Activated CD4-positive, alpha-beta T cell treated with anti-CD3 and anti-CD28 coated beads for 24 hours (primary cell): ENCODE data around the gene PXDN.

Experiments used
- DNase-seq, 2 donors: peaks; one replicate each; pipeline ENCODE4 v3.0.0-alpha.2; 2020; ENCODE audit warnings: low read depth in 2 of 2

PXDN gene

DNA sequence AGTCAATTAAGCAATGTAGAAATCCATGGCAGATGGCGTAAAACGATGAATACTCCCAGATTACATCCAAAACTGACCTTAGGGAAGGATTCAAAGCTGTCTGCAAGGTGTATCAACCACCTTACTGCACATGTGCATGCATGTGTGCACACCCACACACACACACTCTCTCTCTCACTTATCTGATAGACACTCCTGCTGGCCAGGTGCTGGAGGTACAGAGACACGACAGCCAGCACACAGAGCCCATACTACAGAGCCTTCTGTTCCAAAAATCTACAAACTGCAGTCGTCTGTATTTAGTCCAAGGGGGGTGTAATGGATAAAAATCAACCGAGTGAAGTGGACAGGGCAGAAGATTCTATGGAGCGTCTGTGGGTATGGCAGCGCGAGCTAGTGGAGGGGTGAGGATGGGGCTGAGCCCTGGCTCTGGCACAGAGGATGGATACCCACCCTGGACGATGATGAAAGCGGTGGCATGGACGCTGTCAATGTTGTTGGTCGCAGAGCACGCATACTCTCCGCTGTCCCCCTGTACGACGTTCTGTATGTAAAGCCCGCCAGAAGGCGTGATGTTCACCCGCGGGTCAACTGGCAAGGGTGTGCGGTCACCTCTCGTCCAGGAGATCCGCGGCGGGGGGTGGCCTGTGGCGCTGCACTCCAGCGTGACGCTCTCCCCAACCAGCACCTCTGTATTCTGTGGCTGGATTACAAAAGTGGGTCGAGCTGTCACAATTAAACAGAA lies 78.4 kb downstream of the PXDN start:
- DNase-seq = no peak

GRCh38 chr2:1664698-1665097 lies 79.6 kb downstream of the PXDN start:
- no peak for DNase-seq

DNA sequence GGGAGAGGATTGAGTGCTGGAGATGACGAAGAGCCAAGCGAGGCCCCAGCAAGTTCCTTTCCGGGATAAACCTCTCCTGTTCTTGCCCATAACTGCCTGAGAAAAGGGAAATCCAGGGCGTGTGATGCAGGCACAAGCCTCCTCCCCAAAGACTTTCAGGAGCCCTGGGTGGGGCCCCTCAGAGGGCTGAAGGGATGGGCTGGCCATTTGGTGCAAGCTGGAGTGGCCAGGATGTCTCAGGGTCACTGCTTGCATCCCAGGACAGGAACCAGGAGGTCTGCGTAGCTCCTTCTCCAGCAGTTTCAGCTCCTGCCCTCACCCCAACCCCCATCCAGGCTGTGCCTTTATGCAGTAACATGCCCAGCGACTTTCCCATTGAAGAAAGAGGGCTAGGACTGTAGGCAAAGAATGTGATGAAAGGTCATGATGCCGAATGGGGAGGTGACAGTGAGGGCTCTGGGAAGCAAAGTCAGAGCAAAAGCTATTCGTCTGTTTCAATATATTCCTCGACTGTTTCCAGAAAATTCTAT lies 80.2 kb downstream of the PXDN start:
- no peak for DNase-seq

DNA sequence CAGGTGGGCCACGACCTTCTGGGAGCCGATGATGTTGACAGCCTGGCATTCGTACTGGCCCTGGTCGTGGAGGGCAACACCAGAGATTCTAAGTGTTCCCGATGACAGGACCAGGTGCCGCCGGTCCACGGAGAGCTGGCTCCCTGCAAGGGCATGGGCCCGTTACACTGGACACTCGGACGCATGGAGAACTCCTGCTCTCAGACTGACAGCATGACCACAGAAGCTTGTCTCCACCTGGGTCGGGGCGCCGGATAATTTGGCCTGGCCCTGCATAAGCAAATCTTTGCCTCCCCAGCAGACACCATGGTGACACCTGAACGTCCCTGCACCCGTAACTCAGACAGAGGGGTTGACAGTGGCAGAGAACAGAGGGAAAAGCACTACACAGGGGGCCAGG lies 80.7 kb downstream of the PXDN start:
- no peak for DNase-seq

DNA sequence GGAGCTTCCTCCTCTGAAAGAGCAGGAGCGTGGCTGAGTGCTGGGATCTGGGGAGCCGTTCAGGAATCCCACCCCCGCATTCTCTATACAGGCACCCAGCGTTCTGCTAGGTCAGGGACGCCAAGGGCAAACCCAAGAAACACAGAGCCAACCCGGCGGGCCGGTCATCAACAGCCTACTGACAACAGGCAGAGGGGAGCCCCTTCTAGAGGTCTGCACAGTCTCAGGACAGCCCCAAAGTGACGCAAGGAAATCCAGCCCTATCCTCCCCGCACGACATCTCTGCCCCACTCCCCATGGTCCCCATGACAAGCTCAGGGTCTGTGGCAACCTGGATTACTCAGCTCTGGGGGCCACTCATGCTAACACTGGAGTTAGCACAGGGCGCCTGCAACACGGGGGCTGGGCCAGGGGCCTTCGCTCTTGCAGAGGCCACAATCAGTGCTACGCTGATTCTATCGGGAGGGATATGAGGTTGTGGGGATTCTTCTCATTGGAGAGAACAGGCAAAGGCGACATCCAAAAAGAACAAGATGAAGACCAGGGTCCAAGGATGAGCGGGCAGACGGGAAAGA lies 81.6 kb downstream of the PXDN start:
- no peak for DNase-seq

DNA sequence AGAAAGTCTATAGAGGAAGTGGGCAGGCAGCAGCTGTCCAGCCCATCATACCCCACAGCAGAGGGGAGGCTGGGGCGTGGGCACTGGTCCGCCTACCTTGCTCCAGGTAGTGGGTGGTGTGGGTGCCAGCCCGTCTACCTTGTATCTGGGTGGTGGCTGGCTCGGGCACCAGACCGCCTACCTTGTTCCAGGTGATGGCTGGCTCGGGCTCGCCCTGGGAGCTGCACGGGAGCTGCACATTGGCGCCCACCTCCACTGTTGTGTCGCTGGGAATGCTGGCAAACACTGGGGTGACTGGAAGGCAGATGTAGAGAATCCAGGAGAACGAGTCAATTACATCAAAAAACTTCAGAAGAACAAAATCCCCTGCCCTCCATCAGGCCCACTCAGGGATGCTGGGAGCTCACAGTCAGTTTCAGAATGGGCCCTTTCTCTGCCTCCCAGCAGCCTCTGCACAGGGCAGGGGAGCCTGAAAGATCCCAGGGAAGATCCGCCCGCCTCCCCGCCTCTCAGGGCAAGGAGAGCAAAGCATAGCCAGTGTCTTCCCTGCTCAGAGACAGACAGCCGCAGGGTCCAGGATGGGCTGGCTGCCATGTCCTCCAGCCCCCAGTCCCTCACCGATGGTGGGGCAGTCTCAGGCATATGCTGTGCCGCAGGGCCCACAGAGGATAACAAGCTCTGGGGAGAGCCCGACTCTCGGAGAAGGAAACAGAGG lies 82.3 kb downstream of the PXDN start:
- DNase-seq = no peak

GRCh38 chr2:1660656-1661640 lies 83.4 kb downstream of the PXDN start:
- DNase-seq = no peak

DNA sequence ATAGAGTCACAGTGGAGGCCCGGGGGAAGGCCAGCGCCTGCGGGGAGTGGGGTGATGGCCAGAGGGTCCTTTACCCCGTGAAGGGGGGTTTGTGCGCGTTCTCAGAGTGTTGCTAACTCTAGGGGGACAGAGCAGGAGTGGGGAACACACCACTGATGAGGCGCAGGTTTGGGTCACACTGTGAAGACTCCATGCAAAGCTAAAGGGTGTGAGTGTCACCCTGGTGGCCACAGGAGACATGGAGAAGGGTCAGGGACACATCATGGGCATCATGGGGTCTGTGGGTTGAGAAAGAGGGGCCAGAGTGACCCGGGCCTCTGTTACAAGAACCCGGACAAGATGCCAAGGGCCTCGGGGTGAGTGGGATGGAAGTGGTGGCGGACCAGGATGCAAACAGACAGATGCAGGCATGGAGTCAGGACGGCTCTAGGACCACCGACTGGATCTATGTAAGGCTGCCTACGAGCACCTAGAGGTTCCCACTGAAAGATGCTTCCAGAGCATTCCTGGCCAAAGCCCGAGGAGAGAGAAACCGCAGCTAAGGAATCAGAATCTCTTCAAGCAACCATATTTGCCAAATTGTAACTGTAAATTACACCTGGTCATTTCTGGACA lies 84.3 kb downstream of the PXDN start:
- no peak for DNase-seq

DNA sequence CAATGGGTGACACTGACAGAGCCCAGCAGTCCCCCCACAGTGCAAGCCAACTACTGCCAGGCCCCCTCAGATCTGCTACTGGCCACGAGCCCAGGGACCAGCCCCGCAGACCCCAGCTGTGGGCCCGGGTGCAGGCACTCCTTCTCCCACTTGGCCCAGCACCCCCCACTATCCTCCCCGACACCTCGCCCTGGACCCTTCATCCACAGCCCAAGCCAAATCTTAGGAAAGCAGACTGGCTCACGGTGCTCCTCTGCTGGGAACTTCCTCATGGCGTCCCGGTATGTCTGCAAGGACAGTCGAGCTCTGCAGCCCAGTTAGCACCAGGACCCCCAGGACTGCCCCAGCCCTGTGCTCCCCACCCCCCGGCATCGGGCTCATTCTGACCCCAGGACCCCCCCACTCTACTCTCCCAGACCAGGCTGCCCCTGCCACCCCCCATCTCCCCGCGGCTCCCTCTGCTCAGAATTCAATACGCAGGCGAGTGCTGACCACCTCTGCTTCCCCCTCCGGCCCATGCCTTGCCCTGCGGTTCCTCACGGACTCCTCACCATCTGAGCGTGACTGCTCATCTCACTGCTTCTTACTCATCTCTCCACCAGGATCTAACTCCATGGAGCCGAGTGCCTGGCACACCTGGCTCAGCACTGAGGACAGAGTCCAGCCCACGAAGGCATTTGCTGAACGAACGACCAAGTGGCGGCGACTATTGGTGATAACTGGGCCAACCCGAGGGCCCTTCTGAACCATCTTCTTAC lies 85.7 kb downstream of the PXDN start:
- DNase-seq = no peak

DNA sequence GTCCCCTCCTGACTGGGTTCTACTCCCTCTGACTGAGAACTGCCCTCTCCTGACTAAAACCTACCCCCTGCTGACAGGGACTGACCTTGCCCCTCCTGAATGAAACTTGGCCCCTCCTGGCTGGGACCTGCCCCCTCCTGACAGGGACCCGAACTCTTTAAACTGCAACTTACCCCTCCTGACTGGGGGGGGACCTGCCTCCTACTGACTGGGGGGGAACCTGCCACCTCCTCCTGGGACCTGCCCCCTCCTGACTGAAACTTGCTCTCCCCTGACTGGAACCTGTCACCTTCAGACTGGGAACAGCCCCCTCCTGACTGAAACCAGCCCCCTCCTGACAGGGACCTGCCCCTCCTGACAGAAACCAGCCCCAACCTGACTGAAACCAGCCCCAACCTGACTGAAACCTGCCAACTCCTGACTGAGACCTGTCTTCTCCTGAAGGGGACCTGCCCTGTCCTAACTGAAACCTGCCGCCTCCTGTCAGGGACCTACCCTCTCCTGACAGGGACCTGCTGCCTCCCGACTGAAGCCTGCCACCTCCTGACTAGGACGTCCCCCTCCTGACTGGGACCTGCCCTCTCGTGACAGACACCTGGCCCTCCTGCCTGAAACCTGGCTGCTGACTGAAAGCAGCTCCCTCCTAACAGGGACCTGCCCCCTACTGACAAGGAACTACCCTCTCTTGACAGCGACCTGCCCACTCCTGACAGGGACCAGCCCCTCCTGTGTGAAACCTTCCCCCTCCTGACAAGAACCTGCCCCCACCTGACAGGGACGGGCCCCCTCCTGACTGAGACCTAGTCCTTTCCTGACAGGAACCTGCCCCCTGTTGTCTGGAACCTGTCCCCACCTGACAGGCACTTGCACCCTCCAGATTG lies 87.1 kb downstream of the PXDN start:
- no peak for DNase-seq

- DNase-seq = no peak
Measured at GRCh38 chr2:1656326-1656960, 87.9 kb downstream of the PXDN start.

DNA sequence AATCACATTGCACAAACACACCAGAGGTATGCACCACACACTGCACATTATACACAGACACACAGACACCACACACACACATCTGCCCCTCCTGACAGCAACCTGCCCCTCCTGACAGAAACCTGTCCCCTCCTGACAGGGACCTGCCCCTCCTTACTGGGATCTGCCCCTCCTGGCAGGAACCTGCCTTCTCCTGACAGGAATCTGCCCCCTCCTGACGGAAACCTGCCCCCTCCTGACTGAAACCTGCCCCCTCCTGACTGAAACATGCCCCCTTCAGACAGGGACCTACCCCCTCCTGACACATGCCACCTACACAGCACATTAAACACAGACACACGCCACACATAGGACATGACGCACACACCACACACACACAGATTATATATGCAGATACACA lies 88.9 kb downstream of the PXDN start:
- no peak for DNase-seq

GRCh38 chr2:1654696-1655374 lies 89.5 kb downstream of the PXDN start:
- no peak for DNase-seq

DNA sequence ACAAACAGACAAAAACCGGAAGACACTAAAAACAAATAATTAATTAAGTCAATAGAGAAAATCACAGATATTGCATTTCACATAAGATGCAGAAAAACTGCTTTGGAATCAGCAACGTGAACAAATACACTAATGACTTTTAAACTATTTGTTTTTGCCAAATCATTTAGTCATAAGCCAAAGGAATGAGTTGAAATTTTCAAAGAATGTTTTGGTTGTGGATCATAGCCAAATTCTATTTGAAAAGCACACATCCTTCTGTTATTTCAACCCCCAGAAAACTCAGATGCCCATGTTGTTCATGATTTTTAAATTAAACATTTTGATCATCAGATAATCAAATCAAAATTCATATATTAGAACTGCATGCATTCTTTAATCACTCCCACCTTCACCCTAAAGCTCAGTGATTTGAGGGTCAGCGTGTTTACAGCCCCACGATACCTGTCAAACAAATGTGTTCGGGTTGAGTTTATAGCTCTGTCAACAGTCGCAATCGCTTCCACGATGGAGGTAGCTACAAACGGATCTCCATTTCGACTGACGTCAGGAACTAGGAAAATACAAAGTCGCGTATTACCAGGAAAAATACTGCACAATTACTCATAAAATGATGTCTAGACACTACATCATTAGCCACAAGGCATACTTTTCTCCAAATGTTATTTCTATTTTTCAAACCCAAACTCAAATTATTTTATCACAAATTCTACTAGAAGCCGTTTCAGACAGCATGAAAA lies 90.2 kb downstream of the PXDN start:
- no peak for DNase-seq

GRCh38 chr2:1652034-1652790 lies 92.1 kb downstream of the PXDN start:
- DNase-seq = no peak

DNA sequence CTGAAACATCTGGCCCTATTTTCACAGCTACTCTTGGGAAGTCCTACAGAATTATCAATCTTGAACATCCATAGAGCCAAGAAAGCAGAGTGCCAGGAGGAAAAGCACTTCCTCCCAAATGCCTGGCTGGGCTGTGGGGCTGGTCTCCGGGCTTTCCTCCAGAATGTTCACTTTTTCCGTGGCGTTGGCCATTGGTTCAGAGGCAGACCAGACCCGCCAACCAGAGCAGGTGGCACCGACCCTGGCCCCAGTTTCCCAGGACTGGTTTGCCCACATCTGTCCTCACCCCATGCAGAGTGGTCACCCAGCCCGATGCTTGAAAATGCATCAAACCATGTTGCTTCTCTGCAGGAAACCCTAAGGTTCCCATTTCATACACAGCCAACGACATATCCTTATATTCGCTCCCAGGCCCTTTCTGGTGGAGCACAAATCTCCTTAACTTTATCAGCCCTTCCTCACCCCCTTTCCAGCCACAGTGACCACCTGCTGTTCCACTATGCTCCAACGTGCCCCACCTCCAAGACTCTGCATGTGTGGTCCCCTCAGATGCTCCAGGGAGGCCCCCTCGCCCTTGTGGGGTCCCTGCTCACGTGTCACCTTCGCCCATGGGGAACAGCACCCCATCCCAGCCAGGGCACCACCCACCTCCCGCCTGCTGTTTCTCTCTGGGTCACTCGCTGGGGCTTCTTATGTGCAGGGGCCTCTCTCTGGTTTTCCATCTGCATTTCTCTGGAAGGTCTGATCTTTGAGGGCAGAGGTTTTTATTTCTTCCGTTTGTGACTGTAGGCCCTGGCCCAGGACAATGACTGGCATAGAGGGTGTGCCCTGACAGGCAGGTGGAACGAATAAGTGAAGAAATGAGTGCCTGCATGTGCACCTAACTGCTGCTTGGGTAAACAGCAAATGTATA lies 92.9 kb downstream of the PXDN start:
- no peak for DNase-seq
